ENCODE measurements around the gene HMG20B. TPM values are rescaled to one million over a fixed set of nuclear protein-coding genes. Genes with fewer than 3 reads are reported as not detected.

HMG20B gene
- total RNA-seq, 5 donors from 2014 or later (not counting 1 experiment from before 2014, with no cell fraction given), result 38.0 to 81.6 (median 74.7) TPM

DNA sequence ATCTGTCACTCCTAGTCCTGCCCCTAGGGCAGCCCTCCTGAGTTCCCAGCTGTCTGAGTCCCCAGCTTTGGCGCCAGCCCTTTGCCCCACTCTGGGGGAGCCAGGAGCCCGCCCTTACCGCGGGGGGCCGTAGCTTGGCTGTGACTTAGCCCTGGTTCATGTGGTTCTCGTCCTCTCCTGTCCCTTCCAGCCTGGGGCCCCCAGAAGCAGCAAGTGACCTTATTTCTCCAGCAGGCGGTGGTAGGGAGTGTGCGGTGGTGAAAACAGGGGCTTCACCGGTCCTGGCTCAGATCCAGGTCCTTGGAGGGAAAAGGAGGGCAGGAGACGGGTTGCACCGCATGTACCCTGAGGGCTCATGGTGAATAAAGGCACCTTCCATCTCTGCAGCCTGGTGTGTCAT lies 20.4 kb downstream of the HMG20B start:
- 70% methylated on average over 10 of the region's 11 CpGs for WGBS (ENCODE audit: insufficient coverage)
- no peak overlapping the region for H3K27ac Mint-ChIP-seq
- POLR2A ChIA-PET, result no interaction called here
- Histone ChIP-seq H3K27me3 (replicated peaks in 1 of 2; ENCODE audit: control insufficient read depth in 2 of 2, extremely low read depth in 1 of 2, insufficient read depth in 2 of 2, low read length in 1 of 2) (peaks cover 0 to 5% of the 10 kb centered on the region in 2 experiments), H3K36me3 (ENCODE audit: control insufficient read depth in 2 of 2, extremely low read depth in 1 of 2, insufficient read depth in 1 of 2, low read length in 1 of 2) (no peaks in the 10 kb centered on the region), H3K9me3 (no peaks in the 10 kb centered on the region), H3K4me1 (ENCODE audit: control insufficient read depth in 1 of 2, extremely low read depth in 1 of 2, insufficient read depth in 2 of 2, low read length in 2 of 2) (no peaks in the 10 kb centered on the region), H3K27ac (ENCODE audit: low read length) (no peak overlapping the region), H3K4me3 (ENCODE audit: control insufficient read depth in 1 of 2, extremely low read depth in 1 of 2, low read length in 1 of 2) (no peak overlapping the region)
- no peak for ATAC-seq (replicated peaks in 1 of 4)
- DNase-seq, result no peak
- peaks cover 0 to 2% of the 10 kb centered on the region in 2 donors for H3K27me3 Mint-ChIP-seq
- H3K9me3 Mint-ChIP-seq, result no peaks in the 10 kb centered on the region
- H3K4me3 Mint-ChIP-seq, result no peak overlapping the region
- CTCF ChIA-PET, result no interaction called here
- H3K4me1 Mint-ChIP-seq, result no peaks in the 10 kb centered on the region
- no peaks in the 10 kb centered on the region for H3K36me3 Mint-ChIP-seq

DNA sequence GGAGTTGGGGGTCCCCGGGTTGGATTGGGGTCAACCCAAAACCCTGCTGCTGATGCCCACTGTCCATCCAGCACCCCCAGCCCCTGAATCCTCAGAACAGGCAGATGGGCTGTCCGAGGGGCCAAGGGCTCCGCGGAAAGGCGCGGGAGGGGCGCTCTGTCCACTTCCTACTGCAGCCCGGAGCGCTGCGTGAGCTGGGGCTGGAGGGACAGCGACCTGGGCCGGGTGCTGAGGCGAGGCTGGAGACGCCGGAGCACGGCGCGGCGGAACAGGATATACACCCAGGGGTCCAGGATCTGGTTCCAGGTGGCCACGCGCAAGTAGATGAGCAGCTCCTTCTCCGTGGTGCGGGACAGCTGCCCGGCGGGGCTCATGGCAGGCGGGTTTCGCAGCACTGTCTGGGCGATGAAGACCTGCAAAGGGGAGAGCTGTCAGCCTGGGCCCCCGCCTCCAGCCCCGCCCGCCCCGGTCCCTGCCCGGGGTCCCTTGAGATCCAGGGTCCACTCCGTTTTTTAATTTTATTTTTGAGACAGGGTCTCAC lies 22.8 kb downstream of the HMG20B start:
- H3K4me3 Mint-ChIP-seq, result no peak overlapping the region
- no peaks in the 10 kb centered on the region for H3K4me1 Mint-ChIP-seq
- no peaks in the 10 kb centered on the region for H3K4me1 ChIP-seq (ENCODE audit: control insufficient read depth in 1 of 2, extremely low read depth in 1 of 2, insufficient read depth in 2 of 2, low read length in 2 of 2)
- DNase-seq, result no peak
- ChIA-PET CTCF (no interaction called here), POLR2A (no interaction called here)
- peaks cover 0 to 2% of the 10 kb centered on the region in 2 donors for H3K27me3 Mint-ChIP-seq
- no peaks in the 10 kb centered on the region for H3K36me3 Mint-ChIP-seq
- peaks cover 0 to 5% of the 10 kb centered on the region in 2 experiments for H3K27me3 ChIP-seq (replicated peaks in 1 of 2; ENCODE audit: control insufficient read depth in 2 of 2, extremely low read depth in 1 of 2, insufficient read depth in 2 of 2, low read length in 1 of 2)
- no peak for ATAC-seq (replicated peaks in 1 of 4)
- H3K27ac Mint-ChIP-seq, result no peak overlapping the region
- no peaks in the 10 kb centered on the region for H3K9me3 Mint-ChIP-seq
- WGBS (ENCODE audit: insufficient coverage), result 92% methylated on average over 25 of the region's 34 CpGs
- no peaks in the 10 kb centered on the region for H3K9me3 ChIP-seq
- no peak overlapping the region for H3K4me3 ChIP-seq (ENCODE audit: control insufficient read depth in 1 of 2, extremely low read depth in 1 of 2, low read length in 1 of 2)
- H3K36me3 ChIP-seq (ENCODE audit: control insufficient read depth in 2 of 2, extremely low read depth in 1 of 2, insufficient read depth in 1 of 2, low read length in 1 of 2), result no peaks in the 10 kb centered on the region
- no peak overlapping the region for H3K27ac ChIP-seq (ENCODE audit: low read length)

DNA sequence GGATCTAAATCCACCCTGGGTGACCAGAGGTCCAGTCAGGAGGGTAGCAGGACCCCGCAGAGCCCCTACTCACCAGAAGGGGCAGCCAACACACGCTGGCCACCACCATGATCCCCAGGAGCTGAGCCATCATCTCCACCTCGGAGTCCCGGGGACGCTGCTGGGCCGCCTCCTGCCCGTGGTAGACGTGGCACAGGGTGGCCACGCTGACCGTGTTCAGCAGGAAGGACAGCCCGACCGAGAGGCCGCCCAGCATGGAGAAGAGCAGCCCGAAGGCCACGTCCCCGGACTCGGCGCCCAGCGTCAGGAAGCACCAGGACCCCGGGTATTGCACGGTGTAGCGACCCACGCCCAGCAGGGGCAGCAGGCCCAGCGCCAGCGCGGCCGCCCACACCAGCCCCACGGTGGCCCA lies 27.0 kb downstream of the HMG20B start:
- Histone ChIP-seq H3K36me3 (ENCODE audit: control insufficient read depth in 2 of 2, extremely low read depth in 1 of 2, insufficient read depth in 1 of 2, low read length in 1 of 2) (no peaks in the 10 kb centered on the region), H3K27me3 (replicated peaks in 1 of 2; ENCODE audit: control insufficient read depth in 2 of 2, extremely low read depth in 1 of 2, insufficient read depth in 2 of 2, low read length in 1 of 2) (peaks cover 0 to 14% of the 10 kb centered on the region in 2 experiments), H3K27ac (ENCODE audit: low read length) (no peak overlapping the region), H3K4me1 (ENCODE audit: control insufficient read depth in 1 of 2, extremely low read depth in 1 of 2, insufficient read depth in 2 of 2, low read length in 2 of 2) (peaks cover 2 to 12% of the 10 kb centered on the region in 2 experiments), H3K9me3 (no peaks in the 10 kb centered on the region), H3K4me3 (ENCODE audit: control insufficient read depth in 1 of 2, extremely low read depth in 1 of 2, low read length in 1 of 2) (no peak overlapping the region)
- no peaks in the 10 kb centered on the region for H3K9me3 Mint-ChIP-seq
- H3K27me3 Mint-ChIP-seq, result no peaks in the 10 kb centered on the region
- no peak overlapping the region for H3K27ac Mint-ChIP-seq
- no peaks in the 10 kb centered on the region for H3K4me1 Mint-ChIP-seq
- 95% methylated on average over 28 of the region's 28 CpGs for WGBS (ENCODE audit: insufficient coverage)
- H3K4me3 Mint-ChIP-seq, result no peak overlapping the region
- no peak for DNase-seq
- H3K36me3 Mint-ChIP-seq, result no peaks in the 10 kb centered on the region
- no peak for ATAC-seq (replicated peaks in 1 of 4)
- CTCF ChIA-PET, result interaction anchor here in 1 of 2 donors (0.7 kb wide), 1 partner anchor 107 kb away, joined by 3 read pairs; no protein-coding TSS in a partner anchor
- POLR2A ChIA-PET, result no interaction called here

DNA sequence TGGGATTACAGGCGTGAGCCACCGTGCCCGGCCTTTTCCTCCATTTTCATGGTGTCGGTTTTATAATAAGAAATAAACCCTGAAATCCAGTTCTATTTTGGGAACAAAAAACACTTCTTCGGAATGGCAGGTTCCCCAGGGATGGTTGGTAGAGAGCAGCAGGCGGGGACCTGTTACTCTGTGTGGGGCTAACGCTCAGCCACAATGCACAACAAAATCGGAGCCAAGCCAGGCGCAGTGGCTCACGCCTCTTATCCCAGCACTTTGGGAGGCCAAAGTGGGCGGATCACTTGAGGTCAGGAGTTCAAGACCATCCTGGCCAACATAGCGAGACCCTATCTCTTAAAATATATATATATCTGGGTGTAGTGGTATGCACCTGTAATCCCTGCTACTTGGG lies 28.3 kb downstream of the HMG20B start:
- ChIA-PET CTCF (interaction anchor here in 1 of 2 donors (0.7 kb wide), 1 partner anchor 385 kb away, joined by 3 read pairs; no protein-coding TSS in a partner anchor), POLR2A (no interaction called here)
- peaks cover 0 to 22% of the 10 kb centered on the region in 2 experiments for H3K27me3 ChIP-seq (replicated peaks in 1 of 2; ENCODE audit: control insufficient read depth in 2 of 2, extremely low read depth in 1 of 2, insufficient read depth in 2 of 2, low read length in 1 of 2)
- no peak overlapping the region for H3K4me3 ChIP-seq (ENCODE audit: control insufficient read depth in 1 of 2, extremely low read depth in 1 of 2, low read length in 1 of 2)
- no peaks in the 10 kb centered on the region for H3K9me3 Mint-ChIP-seq
- no peaks in the 10 kb centered on the region for H3K36me3 ChIP-seq (ENCODE audit: control insufficient read depth in 2 of 2, extremely low read depth in 1 of 2, insufficient read depth in 1 of 2, low read length in 1 of 2)
- H3K4me1 Mint-ChIP-seq, result no peaks in the 10 kb centered on the region
- no peak overlapping the region for H3K4me3 Mint-ChIP-seq
- no peak for DNase-seq
- no peak overlapping the region for H3K27ac Mint-ChIP-seq
- no peak overlapping the region for H3K27ac ChIP-seq (ENCODE audit: low read length)
- no peaks in the 10 kb centered on the region for H3K9me3 ChIP-seq
- no peaks in the 10 kb centered on the region for H3K27me3 Mint-ChIP-seq
- no peaks in the 10 kb centered on the region for H3K36me3 Mint-ChIP-seq
- no peak for ATAC-seq (replicated peaks in 1 of 4)
- 85% methylated on average over 4 of the region's 12 CpGs for WGBS (ENCODE audit: insufficient coverage)
- peaks cover 10 to 23% of the 10 kb centered on the region in 2 experiments for H3K4me1 ChIP-seq (ENCODE audit: control insufficient read depth in 1 of 2, extremely low read depth in 1 of 2, insufficient read depth in 2 of 2, low read length in 2 of 2)

DNA sequence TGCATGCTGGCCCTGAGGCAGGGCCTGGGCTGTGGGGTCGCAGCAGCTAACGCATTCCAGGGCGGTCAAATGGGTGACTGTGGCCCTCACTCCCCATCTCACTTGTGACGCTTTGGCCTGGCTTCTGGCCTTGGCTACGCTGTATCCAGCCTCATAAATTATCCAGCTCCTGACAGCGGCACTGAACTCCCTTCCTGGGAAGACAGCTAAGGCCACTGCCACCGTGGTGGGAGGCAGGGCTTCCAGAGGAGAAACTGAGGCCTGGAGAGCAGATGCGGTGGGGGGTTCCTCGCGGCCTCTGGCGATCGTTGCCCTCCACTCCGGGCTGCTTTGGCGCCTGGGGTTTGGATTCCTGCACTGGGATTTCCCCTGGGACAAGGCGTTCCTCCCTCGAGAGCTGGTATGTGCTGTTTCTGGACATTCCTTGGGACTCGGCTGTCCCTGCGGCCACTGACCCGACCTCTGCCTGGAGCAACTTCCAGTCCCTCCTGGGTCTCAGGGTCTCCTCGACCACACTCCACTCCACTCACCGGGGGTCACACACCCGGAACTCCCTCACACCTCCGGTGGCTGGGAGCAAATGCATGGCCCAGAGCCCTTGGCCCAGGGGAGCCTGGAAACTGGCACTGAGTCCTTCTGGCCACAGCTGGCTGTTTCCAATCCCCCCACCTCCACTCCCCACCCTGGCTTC lies 30.5 kb downstream of the HMG20B start:
- no peak for DNase-seq
- Mint-ChIP-seq H3K36me3 (no peaks in the 10 kb centered on the region), H3K9me3 (no peaks in the 10 kb centered on the region), H3K27me3 (no peaks in the 10 kb centered on the region), H3K4me1 (peaks cover 6 to 10% (median 10%) of the 10 kb centered on the region in 3 donors), H3K27ac (no peak overlapping the region), H3K4me3 (no peak overlapping the region)
- WGBS (ENCODE audit: insufficient coverage), result 91% methylated on average over 23 of the region's 23 CpGs
- Histone ChIP-seq H3K4me3 (ENCODE audit: control insufficient read depth in 1 of 2, extremely low read depth in 1 of 2, low read length in 1 of 2) (no peak overlapping the region), H3K9me3 (no peaks in the 10 kb centered on the region), H3K27me3 (replicated peaks in 1 of 2; ENCODE audit: control insufficient read depth in 2 of 2, extremely low read depth in 1 of 2, insufficient read depth in 2 of 2, low read length in 1 of 2) (peaks cover 0 to 39% of the 10 kb centered on the region in 2 experiments), H3K36me3 (ENCODE audit: control insufficient read depth in 2 of 2, extremely low read depth in 1 of 2, insufficient read depth in 1 of 2, low read length in 1 of 2) (no peaks in the 10 kb centered on the region), H3K4me1 (ENCODE audit: control insufficient read depth in 1 of 2, extremely low read depth in 1 of 2, insufficient read depth in 2 of 2, low read length in 2 of 2) (peaks cover 10 to 46% of the 10 kb centered on the region in 2 experiments), H3K27ac (ENCODE audit: low read length) (no peak overlapping the region)
- no peak for ATAC-seq (replicated peaks in 1 of 4)
- ChIA-PET CTCF (no interaction called here), POLR2A (no interaction called here)

DNA sequence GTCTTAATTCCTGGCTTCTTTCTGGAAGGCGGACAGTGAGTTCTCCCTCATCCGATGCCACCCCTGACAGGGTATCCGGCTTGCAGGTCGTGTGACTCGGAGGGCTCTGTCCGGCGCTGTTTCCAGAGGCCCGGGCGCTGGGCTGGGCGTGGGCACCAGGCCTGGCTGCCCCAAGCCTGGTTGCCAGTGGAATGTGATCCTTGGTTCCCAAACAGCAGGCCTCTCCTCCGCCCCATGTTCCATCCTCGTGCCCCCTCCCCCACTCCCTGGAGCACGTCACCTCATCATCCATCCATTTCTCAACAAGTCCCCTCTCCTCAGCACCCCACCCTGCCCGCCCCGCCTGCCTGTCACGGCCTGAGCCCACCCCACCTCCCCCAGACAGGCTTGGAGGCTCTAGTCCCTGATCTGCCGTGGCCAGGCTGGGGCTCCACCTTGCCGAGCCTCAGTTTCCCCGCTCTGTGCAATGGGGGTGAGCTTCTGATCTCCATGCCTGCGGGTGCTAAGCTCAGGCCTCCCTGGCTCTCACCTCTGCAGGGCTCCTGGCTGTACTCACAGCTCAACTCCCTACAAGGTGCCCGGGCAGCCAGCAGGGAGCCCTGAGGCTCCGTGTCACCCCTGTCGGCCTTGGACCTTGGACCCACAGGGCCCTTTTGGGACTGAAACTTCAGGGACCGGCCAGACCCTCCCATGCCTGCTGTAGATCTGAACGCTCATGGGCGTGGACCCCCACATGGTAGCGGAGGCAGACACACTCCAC lies 31.7 kb downstream of the HMG20B start:
- WGBS (ENCODE audit: insufficient coverage), result 58% methylated on average over 17 of the region's 27 CpGs
- peak overlapping the region in 1 of 3 donors; percentile 21 for H3K4me3 Mint-ChIP-seq
- ATAC-seq (replicated peaks in 1 of 4), result peak in 2 of 4 experiments; percentile 31 to 35

More for the DNA sequence above, 31.7 kb downstream of the HMG20B start:
- POLR2A ChIA-PET, result interaction anchor here in 1 of 2 donors (0.5 kb wide), 1 partner anchor 165 kb away, joined by 3 read pairs; no protein-coding TSS in a partner anchor
- DNase-seq, result no peak
- Mint-ChIP-seq H3K27me3 (no peaks in the 10 kb centered on the region), H3K4me1 (peaks cover 8 to 13% (median 12%) of the 10 kb centered on the region in 3 donors), H3K9me3 (no peaks in the 10 kb centered on the region), H3K36me3 (no peaks in the 10 kb centered on the region), H3K27ac (no peak overlapping the region)
- CTCF ChIA-PET, result interaction anchor here in 1 of 2 donors (0.5 kb wide), 1 partner anchor 20 kb away, joined by 7 read pairs; no protein-coding TSS in a partner anchor
- H3K36me3 ChIP-seq (ENCODE audit: control insufficient read depth in 2 of 2, extremely low read depth in 1 of 2, insufficient read depth in 1 of 2, low read length in 1 of 2), result no peaks in the 10 kb centered on the region
- H3K9me3 ChIP-seq, result no peaks in the 10 kb centered on the region
- peaks cover 10 to 56% of the 10 kb centered on the region in 2 experiments for H3K4me1 ChIP-seq (ENCODE audit: control insufficient read depth in 1 of 2, extremely low read depth in 1 of 2, insufficient read depth in 2 of 2, low read length in 2 of 2)
- H3K4me3 ChIP-seq (ENCODE audit: control insufficient read depth in 1 of 2, extremely low read depth in 1 of 2, low read length in 1 of 2), result peak overlapping the region; percentile 34 to 38
- peak overlapping the region; percentile 23 for H3K27ac ChIP-seq (ENCODE audit: low read length)
- H3K27me3 ChIP-seq (replicated peaks in 1 of 2; ENCODE audit: control insufficient read depth in 2 of 2, extremely low read depth in 1 of 2, insufficient read depth in 2 of 2, low read length in 1 of 2), result peaks cover 0 to 39% of the 10 kb centered on the region in 2 experiments
